AG08395 (cell line): ENCODE results near the gene ANAPC16.
"Not testable (repeated sequence)": the region's sequence is repeated elsewhere in the genome, so short reads cannot be mapped to it uniquely, and the experiment has no call there.

Experiments
- DNase-seq: peaks from one replicate; pipeline ENCODE4 v3.0.0; 2012; ENCODE audit warnings: mixed read lengths, low spot score

The ANAPC16 gene

DNA sequence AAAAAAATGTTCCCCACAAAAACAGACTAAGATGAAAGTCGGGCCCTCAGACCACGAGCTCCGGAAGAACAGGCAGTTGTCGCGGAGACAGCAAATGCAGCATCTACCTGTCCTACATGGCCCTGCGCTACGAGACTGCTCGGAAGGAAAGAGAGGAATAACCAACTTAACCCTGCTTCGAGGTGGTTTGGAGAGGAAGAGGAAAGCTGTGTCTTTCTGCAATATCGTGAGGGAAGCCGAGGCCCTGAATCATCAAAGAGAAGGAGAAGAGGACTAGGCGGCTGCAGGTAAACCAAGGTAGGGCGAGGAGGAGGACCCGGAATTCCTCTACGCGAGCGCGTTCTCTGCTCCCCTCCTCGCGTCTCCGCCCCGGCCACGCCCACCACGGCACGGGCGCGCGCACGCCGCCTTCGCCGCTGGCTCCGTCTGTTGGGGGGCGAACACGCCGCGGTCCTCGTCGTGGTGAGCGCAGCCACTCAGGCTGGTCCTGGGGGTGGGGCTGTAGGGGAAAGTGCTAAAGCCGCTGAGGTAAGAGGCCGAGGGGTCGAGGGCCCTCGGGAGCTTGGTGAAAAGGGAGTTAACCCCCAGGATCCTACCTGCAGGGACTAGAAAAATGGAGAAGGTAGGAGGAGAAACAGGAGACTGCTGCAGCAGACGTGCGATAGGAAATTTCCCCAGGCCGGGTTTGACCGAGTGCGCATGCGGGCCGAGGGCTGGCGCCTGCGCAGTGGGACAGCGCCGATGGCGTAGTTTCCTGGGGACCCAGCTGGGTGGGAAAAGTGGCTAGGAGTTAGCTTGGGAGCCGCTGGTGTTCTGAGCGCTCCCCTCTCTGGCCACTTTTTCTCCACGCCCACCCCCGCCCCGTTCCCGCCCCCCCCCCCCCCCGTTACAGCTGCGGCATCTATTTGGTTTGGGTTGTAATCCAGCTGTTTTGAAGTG lies at the start of gene ANAPC16, which contains the start of gene ASCC1:
Gene ANAPC16 (plus strand): TSS at position 402 of the 939 bp plus-strand sequence. CDS start 7,903 bp downstream, outside the sequence.
Gene ASCC1 (minus strand): TSS at position 666 of the 939 bp plus-strand sequence. CDS start 2,978 bp downstream, outside the sequence.
- peak; percentile 92 for DNase-seq

DNA sequence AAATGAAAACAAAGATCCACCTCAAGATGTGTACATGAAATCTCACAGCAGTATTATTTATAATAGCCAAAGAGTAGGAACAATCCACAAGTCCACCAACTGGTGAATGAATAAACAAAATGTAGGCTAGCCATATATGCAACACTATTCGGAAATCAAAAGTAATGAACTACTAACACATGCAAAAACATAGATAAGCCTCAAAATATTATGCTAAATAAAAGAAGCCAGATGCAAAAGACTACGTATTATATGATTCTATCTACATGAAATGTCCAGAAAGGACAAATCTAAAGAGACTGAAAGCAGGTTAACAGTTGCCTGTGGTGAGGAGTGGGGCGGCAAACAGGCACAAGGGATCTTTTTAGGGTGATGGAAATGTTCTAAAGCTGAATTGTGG lies 48.7 kb upstream of the ANAPC16 start:
- no peak for DNase-seq

DNA sequence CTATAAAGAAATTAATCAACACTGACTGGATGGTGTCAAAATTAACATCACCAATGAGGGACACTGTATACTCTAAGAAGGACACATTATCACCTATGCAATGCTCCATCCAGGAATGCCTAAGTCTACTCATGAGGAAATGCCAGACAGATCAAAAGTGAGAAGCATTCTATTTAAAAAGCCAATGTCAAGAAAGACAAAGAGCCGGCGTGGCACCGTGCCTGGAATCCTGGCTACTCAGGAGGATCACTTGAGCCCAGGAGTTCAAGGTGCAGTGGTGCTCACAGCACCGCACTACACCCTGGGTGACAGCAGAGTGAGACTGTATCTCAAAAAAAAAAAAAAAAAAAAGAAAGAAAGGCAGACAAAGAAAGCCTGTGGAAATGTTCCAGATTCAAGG lies 45.5 kb upstream of the ANAPC16 start:
- no peak for DNase-seq

DNA sequence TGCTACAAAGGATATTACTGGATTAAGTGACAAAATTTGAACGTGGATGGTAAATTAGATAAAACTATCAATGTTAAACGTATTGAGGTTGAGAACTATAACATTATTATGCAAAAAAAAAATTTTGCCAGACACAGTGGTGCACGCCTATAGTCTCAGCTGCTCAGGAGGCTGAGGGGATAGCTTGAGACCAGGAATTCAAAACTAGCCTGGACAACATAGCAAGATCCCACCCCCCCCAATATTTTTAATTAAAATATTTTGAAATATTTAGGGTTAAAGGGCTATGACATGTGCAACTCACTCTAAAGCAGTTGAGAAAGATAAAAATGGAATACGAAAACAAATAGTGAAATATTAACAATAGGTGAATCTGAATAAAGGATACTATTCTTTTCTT lies 45.1 kb upstream of the ANAPC16 start:
- DNase-seq, result no peak

DNA sequence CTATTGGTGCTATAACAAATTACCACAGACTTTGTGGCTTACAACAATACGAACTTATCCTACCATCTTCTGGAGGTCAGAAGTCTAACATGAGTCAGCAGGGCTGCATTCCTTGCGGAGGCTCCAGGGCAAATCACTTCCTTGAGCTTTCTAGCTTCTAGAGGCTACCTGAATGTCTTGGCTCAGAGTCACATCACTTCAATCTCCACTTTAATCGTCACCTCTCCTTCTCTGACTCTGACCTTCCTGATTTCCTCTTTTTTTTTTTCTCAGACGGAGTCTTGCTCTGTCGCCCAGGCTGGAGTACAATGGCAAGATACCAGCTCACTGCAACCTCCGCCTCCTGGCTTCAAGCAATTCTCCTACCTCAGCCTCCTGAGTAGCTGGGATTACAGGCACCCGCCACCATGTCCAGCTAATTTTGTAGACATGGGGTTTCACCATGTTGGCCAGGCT lies 44.6 kb upstream of the ANAPC16 start:
- peak; percentile 54 for DNase-seq

DNA sequence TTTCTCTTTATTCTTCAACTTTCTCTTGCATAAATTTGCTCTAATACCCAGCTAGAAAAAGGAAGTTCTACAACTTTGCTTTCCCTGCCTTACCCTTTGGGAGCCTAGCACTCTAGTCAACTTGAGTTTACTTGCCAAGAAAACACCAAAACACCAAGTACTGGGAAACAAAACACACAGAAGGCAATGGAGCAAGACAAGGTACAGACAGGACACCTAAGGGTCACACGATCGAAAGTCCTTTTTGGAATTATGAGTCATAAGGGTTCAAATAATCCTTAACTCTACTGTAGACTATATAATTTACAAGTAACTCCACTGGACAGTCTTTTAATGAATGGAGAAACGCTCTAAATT lies 42.6 kb upstream of the ANAPC16 start:
- no peak for DNase-seq

DNA sequence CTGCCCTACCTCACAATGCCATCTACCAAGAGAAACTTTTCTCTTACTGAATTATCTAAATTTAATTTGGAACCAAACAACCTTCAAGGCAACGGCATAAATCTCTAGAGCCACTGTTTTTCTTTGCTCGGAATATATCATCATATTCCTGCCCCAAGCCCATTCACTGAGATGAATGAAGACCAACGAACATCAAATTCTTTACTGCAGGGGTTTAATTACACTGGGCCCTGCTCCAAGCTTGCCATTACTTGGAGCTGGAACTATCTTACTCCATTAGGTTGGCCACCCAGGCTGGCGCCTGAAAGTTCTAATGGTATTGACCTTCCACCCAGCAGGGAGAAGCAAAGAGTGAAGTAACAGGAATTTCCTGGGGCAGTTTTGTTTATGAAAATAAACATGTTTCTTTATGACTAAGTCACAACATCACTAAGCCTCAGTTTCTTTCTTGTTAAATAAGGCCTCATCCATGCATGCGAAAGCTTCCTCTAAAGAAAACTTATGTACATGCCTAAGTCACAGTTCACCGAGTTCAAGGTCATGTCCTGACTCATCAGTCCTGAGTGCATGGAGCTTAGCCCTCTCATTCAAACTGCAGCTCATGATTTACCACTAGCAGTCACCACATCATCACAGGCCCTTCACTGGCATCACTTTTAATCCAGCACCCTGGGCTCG lies 42.1 kb upstream of the ANAPC16 start:
- DNase-seq, result no peak

DNA sequence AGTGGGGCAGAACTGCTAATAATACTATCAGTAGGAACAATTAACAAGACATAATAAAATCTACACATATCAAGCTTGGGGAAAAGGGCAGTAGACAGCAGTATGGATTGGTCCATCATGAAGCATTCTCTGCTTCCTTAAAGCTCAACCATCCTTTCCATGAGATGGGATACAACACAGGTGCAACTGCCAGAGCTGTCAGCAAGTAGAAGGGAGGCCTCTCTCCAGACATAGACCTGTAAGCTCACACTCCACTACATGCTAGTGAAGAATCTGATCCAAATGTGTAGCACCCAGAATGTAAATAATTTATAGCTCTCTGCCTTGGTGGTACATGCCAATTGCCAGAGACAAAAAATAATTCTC lies 41.5 kb upstream of the ANAPC16 start:
- no peak for DNase-seq

DNA sequence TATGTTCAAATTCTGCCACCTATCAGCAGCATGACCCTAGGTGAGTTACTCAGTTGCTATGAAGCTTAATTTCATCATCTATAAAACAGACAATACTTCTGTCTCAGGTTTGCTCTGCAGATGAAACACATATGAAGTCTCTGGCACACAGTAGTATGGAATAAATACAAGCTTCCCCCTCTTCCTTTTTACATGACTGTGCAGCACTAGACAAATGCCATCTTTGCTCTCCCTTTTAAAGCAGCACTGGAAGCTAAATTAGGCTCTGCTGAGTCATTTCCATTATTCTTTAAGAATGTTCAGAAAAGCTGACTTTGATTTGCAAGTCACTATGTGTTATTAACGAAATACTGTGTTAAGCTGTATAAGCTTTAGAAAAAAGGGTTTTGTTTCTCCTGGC lies 40.7 kb upstream of the ANAPC16 start:
- peak; percentile 17 for DNase-seq

DNA sequence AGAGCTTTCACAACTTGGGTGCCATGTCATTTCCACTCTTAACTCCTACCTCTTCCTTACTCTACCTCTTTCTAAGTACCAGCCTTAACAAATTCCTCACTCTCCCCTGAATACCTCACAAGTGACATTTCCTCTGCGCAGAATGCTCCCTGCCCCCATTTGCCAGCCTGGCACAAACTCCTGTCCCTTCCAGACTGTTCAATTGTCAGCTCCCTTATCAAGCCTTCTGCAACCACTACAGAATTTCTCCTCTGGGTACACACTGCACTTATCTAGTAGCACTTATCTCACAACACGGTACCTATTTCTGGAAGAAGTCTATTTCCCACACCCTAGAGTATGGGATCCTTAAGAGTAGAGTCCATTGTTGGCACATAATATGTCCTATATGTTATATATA lies 39.1 kb upstream of the ANAPC16 start:
- DNase-seq, result no peak

DNA sequence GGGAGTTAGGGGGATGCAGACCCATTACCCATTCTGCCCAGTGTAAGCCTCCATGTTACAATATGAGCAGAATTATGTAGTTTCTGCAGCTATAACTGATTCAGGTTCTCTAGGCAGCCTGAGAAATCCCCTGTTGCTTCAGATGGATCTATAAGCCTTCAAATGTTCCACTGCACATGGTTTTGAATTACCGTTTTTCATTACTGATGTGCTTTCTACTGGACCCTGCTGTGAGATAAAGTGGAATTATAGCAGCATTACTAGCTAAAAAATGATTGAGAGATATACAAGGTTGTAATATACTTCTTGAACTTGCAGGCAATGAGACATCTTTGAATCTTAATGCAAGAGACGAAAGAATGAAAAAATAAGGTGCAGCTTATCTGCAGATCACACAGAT lies 38.4 kb upstream of the ANAPC16 start:
- no peak for DNase-seq

DNA sequence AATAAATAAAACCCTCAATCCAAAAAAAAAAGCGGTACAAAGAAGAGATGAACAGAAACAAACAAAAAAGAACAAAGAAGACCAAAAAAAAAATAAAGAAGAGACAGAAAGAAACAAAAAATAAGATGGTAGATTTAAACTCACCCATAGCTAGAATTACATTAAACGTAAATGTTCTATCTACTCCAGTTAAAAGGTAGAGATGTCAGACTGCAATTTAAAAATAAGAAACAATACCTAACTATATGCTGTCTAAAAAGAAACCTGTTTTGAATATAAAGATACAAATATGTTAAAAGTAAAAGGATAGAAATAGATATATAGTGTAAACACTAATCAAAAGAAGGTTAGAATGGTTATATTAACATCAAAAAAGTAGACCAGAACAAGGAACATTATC lies 31.7 kb upstream of the ANAPC16 start:
- no peak for DNase-seq

DNA sequence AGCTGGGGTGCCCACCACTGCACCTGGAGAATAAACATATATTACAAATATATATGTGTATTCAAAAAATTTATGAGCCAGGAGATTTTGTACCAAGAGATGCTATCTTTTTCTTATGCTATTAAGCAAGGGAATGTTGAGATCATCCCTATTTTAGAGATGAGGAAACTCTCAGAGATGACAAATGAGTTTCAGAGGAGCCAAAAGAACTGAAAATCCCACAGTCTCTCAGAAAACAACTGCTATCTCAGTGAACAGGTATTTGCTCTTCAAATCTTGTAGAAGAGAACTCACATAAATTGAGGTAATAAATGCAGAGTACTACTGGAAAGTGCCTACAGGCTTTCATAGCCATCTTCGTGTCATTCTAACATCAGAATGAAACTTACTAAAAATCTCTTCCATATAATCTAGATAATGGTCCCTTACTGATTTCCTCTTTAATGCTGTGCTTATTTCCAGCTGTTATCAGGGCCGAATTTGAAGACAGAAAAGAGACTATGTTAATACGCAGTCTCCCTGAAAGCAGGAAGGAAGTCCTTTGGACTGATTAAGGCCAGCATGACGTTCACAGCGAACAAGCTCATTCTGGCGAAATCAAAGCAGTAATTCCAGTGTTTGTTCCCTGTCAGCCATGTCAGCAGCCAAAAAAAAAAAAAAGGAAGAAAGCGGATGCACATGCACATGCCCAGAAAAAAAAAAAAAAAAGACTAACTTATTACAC lies 29.4 kb upstream of the ANAPC16 start:
- DNase-seq, result peak; percentile 51

DNA sequence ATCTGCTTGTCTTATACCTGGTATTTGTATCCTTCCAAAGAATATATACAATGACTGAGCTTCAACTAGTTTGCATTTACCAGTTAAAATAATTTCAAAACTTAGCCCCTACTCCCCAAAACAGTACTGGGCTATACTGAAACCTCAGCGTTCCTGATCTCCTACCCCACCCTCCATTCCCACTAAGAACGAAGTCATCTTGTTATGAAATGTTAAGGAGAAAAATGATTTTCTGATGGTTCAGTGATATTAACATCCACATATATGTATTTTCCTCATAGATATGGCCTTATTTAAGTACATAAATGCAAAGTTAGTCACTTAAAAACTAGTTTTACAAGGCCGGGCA lies 28.9 kb upstream of the ANAPC16 start:
- no peak for DNase-seq

DNA sequence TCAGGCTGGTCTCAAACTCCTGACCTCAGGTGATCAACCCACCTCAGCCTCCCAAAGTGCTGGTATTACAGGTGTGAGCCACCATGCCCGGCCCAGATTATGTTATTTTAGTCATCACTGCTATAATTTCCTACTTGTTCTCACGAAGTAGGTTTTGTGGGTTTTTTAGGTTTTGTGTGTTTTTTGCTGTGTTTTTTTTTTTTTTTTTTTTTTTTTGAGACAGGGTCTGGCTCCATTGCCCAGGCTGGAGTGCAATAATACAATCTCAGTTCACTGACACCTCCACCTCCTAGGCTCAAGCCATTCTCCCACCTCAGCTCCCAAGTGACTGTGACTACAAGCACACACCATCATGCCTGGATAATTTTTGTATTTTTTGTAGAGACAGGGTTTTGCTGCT lies 20.9 kb upstream of the ANAPC16 start:
- DNase-seq, result no peak

DNA sequence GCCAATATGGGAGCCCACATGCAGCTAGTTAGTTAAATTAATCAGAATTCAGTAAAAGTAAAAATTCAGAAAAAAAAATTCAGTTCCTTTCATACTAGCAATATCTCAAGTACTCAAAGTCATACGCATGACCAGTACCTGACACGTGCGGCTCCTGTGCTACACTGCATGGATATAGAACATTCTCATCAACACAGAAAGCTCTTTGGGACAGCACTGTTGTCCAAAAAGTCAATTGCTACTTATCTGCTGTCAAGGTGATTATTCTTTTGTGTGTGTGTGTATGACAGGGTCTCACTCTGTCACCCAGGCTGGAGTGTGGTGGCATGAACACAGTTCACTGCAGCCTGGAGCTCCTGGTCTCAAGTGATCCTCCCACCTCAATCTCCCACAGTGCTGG lies 14.9 kb upstream of the ANAPC16 start:
- no peak for DNase-seq

DNA sequence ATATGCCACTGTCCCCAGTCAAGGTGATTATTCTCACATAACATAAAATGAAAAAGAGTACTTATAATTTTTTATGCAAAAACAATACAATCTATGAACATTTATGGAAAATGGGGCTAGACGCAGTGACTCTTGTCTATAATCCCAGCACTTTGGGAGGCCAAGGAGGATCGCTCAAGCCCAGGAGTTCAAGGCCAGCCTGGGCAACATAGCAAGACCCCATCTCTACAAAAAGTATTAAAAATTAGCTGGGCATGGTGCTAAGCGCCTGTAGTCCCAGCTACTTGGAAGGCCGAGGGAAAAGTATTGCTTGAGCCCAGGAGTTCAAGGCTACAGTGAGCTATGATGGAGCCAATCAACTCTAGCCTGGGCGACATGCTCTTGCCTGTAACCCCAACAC lies 14.5 kb upstream of the ANAPC16 start:
- DNase-seq, result no peak

DNA sequence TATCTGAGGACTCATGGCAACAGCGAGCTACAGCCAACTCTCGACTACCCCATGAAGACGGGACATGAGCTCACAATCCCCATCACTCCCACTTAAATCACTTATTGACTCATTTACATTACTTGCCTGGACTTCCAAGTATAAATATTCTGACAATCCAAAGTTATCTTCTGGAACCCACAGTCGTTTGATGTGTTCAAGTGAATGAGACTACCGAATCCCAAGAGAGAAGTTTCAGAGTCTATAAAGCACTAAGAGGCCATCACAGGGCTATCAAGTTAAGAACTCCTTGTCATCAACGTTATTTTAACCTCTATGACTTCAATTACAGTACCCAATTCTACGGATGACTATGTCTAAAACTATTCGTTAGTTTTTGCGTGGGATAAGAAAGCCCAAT lies 11.5 kb upstream of the ANAPC16 start:
- no peak for DNase-seq

DNA sequence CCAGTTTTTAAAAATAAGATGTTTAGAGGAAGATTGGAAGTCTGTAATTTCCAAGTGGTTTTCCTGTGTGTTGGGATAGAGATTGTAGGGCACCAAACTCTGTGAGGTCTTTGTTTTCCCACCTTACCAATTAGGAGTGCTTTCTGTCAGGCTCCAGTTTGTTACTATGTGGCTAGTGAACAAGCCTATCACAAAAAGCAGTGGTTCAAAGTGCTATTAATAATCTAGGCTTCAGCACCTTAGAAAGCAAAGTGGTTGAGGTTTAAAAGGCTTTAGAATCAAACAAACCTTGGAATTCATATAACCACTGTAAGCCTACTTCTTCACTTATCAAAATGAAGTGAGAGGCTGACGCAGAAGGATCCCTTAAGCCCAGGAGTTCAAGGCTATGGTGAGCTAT lies 11.1 kb upstream of the ANAPC16 start:
- no peak for DNase-seq

DNA sequence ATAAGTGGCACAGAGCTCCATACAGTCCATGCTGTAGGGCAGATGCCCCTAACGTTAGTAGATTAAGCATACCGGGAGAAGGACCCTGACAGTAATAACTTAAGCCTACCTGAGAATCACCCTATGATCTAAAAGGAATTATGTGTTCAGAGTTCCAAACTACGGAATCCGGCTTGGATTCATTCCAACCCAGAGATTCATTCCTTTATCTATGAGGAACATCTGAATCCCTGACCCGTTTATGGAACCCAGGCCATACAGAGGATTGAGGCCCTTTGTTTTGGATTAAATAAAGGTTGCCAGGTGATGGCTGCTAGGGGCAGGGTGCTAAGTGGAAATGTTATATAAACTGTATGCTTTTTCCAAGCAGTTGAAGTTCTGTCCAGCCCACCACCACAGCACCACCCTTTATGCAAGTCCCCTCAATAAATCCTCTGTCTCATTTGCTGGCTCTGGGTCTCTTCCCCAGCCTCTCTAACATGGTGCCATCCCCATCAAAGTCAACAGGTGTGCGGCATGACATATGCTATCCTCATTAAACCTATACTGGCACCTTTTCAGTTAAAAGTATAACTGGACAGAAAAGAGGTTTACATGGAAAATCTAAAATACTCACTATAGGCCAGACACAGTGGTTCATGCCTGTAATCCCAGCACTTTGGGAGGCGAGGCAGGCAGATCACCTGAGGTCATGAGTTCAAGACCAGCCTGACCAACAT lies 9.1 kb upstream of the ANAPC16 start:
- no peak for DNase-seq

DNA sequence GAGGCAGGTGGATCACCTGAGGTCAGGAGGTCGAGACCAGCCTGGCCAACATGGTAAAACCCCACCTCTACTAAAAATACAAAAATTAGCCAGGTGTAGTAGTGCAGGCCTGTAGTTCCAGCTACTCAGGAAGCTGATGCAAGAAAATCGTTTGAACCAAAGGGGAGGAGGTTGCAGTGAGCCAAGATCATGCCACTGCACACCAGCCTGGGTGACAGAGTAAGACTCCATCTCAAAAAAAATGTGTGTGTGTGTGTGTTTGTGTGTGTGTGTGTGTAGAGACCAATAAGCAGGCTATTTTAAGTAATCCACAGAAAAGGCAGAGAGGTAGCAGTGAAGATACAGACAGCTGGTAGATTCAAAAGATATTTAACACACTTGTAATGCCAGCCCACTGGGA lies 7.3 kb upstream of the ANAPC16 start:
- DNase-seq, result not testable (repeated sequence)

DNA sequence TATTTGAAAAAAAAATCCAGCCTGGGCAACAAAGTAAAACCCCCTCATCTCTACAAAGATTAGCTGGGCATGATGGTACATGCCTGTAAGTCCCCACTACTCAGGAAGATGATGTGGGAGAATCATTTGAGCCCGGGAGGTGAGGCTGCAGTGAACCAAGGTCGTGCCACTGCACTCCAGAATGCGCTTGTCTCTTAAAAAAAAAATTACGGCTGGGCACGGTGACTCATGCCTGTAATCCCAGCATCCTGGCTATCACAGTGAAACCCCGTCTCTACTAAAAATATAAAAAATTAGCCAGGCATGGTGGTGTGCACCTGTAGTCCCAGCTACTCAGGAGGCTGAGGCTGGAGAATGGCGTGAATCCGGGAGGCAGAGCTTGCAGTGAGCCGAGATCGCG lies 4.4 kb upstream of the ANAPC16 start:
- not testable (repeated sequence) for DNase-seq
